Occipital lobe (tissue), 2 donors: ENCODE measurements around the gene SFXN3. TPM values are rescaled to one million over a fixed set of nuclear protein-coding genes. Genes with fewer than 3 reads are reported as not detected.

Experiments
- DNase-seq: peaks from one replicate; lab custom pipeline; 2025; lab: John Stamatoyannopoulos, UW
- total RNA-seq: library from RNA; depleted of rRNA; stranded (reverse); fragments of >200 nt; gene quantifications from one replicate; pipeline ENCODE4 v1.2.3, GENCODE V29; 2014

SFXN3 gene
- total RNA-seq, 1 donor from 2014 or later: 44.0 TPM

- no peak for DNase-seq
Observed at GRCh38 chr10:101072923-101073322, 41.9 kb downstream of the SFXN3 start.

GRCh38 chr10:101073631-101074030 lies 42.6 kb downstream of the SFXN3 start:
- no peak for DNase-seq

GRCh38 chr10:101075775-101076174 lies 44.7 kb downstream of the SFXN3 start:
- DNase-seq: no peak

GRCh38 chr10:101076630-101077029 lies 45.6 kb downstream of the SFXN3 start:
- no peak for DNase-seq

- DNase-seq: no peak
Observed at GRCh38 chr10:101079874-101080273, 48.8 kb downstream of the SFXN3 start.

GRCh38 chr10:101080933-101081931 lies 50.2 kb downstream of the SFXN3 start:
- no peak for DNase-seq

- DNase-seq: no peak
Observed at GRCh38 chr10:101085846-101086245, 54.8 kb downstream of the SFXN3 start.

GRCh38 chr10:101087376-101087775 lies 56.3 kb downstream of the SFXN3 start:
- DNase-seq: no peak

GRCh38 chr10:101087965-101088364 lies 56.9 kb downstream of the SFXN3 start:
- no peak for DNase-seq

GRCh38 chr10:101089520-101090299 lies 58.7 kb downstream of the SFXN3 start:
- DNase-seq: no peak

GRCh38 chr10:101090597-101090996 lies 59.6 kb downstream of the SFXN3 start:
- DNase-seq: no peak

Other genes starting within 250 kb of the SFXN3 start
- 61.9 TPM for gene SLF2, start 118.3 kb upstream of the SFXN3 start, total RNA-seq
- 8.0 TPM for gene SEMA4G, start 61.7 kb upstream of the SFXN3 start, total RNA-seq
- 37.9 TPM for gene MRPL43, start 43.7 kb upstream of the SFXN3 start, total RNA-seq
- gene TWNK, start 43.7 kb upstream of the SFXN3 start, total RNA-seq: 4.7 TPM
- 15.4 TPM for gene LZTS2, start 31.4 kb upstream of the SFXN3 start, total RNA-seq
- gene PDZD7, start 105 bp upstream of the SFXN3 start, total RNA-seq: 4.5 TPM
- gene KAZALD1, start 30.8 kb downstream of the SFXN3 start, total RNA-seq: 1.4 TPM
- not detected for gene TLX1, start 100.1 kb downstream of the SFXN3 start, total RNA-seq
- not detected for gene LBX1, start 198.2 kb downstream of the SFXN3 start, total RNA-seq